GM23338 (cell line): ENCODE results near the gene ZNF26. TPM values are rescaled to one million over a fixed set of nuclear protein-coding genes. Genes with fewer than 3 reads are reported as not detected.

ENCODE experiments used
- ATAC-seq: fragments of 200-7000 bp; cut with Tn5 transposase; 3 replicates; pipeline ENCODE4 v1.9.1; 2020
- DNase-seq: peaks from one replicate; pipeline ENCODE4 v3.0.0-alpha.2; 2015; ENCODE audit warnings: low spot score
- H2AFZ ChIP-seq: fragments of 200-600 bp; sonication (generic); 2 replicates; pipeline ENCODE4 v1.8.0; 2016; ENCODE audit warnings: antibody characterized with exemption, mild to moderate bottlenecking, moderate library complexity
- H3F3A ChIP-seq: fragments of 200-600 bp; sonication (generic); replicated peaks from 2 replicates; pipeline ENCODE4 v1.8.0; 2017; ENCODE audit warnings: antibody characterized with exemption, mixed run types, low read depth
- H3K27ac ChIP-seq: fragments of 200-600 bp; sonication (generic); 2 replicates; pipeline ENCODE4 v1.6.1; 2016; ENCODE audit warnings: low read depth
- H3K27me3 ChIP-seq: fragments of 200-600 bp; sonication (generic); 2 replicates; pipeline ENCODE4 v1.8.0; 2016; ENCODE audit warnings: mild to moderate bottlenecking, mixed run types, moderate library complexity; ENCODE audit not compliant: insufficient read depth
- H3K36me3 ChIP-seq: fragments of 200-600 bp; sonication (generic); 2 replicates; pipeline ENCODE4 v1.8.0; 2016; ENCODE audit warnings: mild to moderate bottlenecking; ENCODE audit not compliant: insufficient read depth
- H3K4me1 ChIP-seq: fragments of 200-600 bp; sonication (generic); 2 replicates; pipeline ENCODE4 v1.8.0; 2016; ENCODE audit warnings: mild to moderate bottlenecking, moderate library complexity; ENCODE audit not compliant: insufficient read depth
- H3K4me2 ChIP-seq: fragments of 200-600 bp; sonication (generic); 2 replicates; pipeline ENCODE4 v1.7.1; 2017; ENCODE audit warnings: mixed run types
- H3K4me3 ChIP-seq: fragments of 200-600 bp; sonication (generic); 2 replicates; pipeline ENCODE4 v1.6.1; 2016; ENCODE audit warnings: mixed run types
- H3K79me2 ChIP-seq: fragments of 200-600 bp; sonication (generic); replicated peaks from 2 replicates; pipeline ENCODE4 v1.8.0; 2017; ENCODE audit warnings: mild to moderate bottlenecking; ENCODE audit not compliant: insufficient read depth
- H3K9me2 ChIP-seq: fragments of 200-600 bp; sonication (generic); 2 replicates; pipeline ENCODE4 v1.8.0; 2017; ENCODE audit not compliant: insufficient read depth
- H4K20me1 ChIP-seq: fragments of 200-600 bp; sonication (generic); replicated peaks from 2 replicates; pipeline ENCODE4 v1.8.0; 2017; ENCODE audit warnings: mild to moderate bottlenecking; ENCODE audit not compliant: insufficient read depth
- H3K27ac Mint-ChIP-seq: 2 replicates; pipeline ENCODE4 v1.8.0; 2020; ENCODE audit warnings: inconsistent platforms, mild to moderate bottlenecking, moderate library complexity, mixed read lengths
- H3K27me3 Mint-ChIP-seq: 3 replicates; pipeline ENCODE4 v1.8.0; 2022; ENCODE audit warnings: low read depth, mild to moderate bottlenecking, moderate library complexity, mixed read lengths, inconsistent platforms; ENCODE audit not compliant: insufficient read depth, poor library complexity
- H3K36me3 Mint-ChIP-seq: 3 replicates; pipeline ENCODE4 v1.8.0; 2021; ENCODE audit warnings: low read depth, mild to moderate bottlenecking, inconsistent platforms, moderate library complexity, mixed read lengths
- H3K4me1 Mint-ChIP-seq: 3 replicates; pipeline ENCODE4 v1.8.0; 2020; ENCODE audit warnings: mild to moderate bottlenecking, inconsistent platforms, mixed read lengths
- H3K4me3 Mint-ChIP-seq: 3 replicates; pipeline ENCODE4 v1.8.0; 2021; ENCODE audit warnings: moderate library complexity, mild to moderate bottlenecking, inconsistent platforms, mixed read lengths
- H3K9me3 Mint-ChIP-seq: 3 replicates; pipeline ENCODE4 v1.8.0; 2020; ENCODE audit warnings: moderate library complexity, mild to moderate bottlenecking, inconsistent platforms, mixed read lengths
- CREB1 ChIP-seq: fragments of 250-450 bp; sonication (Bioruptor Pico); IDR thresholded peaks from 2 replicates; pipeline ENCODE4 v1.5.0; 2020; ENCODE audit warnings: low read depth, mild to moderate bottlenecking, moderate library complexity
- EZH2 ChIP-seq: fragments of 200-600 bp; sonication (generic); IDR thresholded peaks from one replicate; pipeline ENCODE4 v1.8.0; 2017; ENCODE audit warnings: antibody characterized with exemption, mild to moderate bottlenecking, low read depth; ENCODE audit not compliant: unreplicated experiment
- EZH2phosphoT487 ChIP-seq: fragments of 200-600 bp; sonication (generic); IDR thresholded peaks from one replicate; pipeline ENCODE4 v1.8.1; 2018; ENCODE audit warnings: antibody characterized with exemption; ENCODE audit not compliant: unreplicated experiment
- JUNB ChIP-seq: IDR thresholded peaks from one replicate; pipeline ENCODE4 v1.6.1; 2016; ENCODE audit warnings: antibody characterized with exemption; ENCODE audit not compliant: unreplicated experiment
- NANOG ChIP-seq: IDR thresholded peaks from 2 replicates; pipeline ENCODE4 v1.6.1; 2016; ENCODE audit warnings: antibody characterized with exemption, borderline replicate concordance
- POLR2AphosphoS5 ChIP-seq: IDR thresholded peaks from 2 replicates; pipeline ENCODE4 v1.6.1; 2016; ENCODE audit warnings: antibody characterized with exemption, low read depth
- ZNF114 ChIP-seq: fragments of 250-450 bp; sonication (Bioruptor Pico); IDR thresholded peaks from 2 replicates; pipeline ENCODE4 v1.5.0; 2020; ENCODE audit warnings: mild to moderate bottlenecking, moderate library complexity
- polyA plus RNA-seq: library from polyadenylated mRNA; unstranded; fragments of >200 nt; fragmentation: Nextera tagmentation; extraction: Ambion mirVana; gene quantifications from 2 replicates; pipeline ENCODE4 v1.2.1, GENCODE V29; 2016
- total RNA-seq: library from RNA; depleted of rRNA; stranded (reverse); fragments of >200 nt; shearing (Covaris generic); gene quantifications from 2 replicates; pipeline ENCODE4 v1.2.3, GENCODE V29; 2014
- TF ChIP-seq, protein P1 (sequence below): IDR thresholded peaks from 2 replicates; pipeline ENCODE4 v1.6.1; 2016; ENCODE audit warnings: antibody characterized with exemption
- TF ChIP-seq, protein P2 (sequence below), 2 experiments: fragments of 200-600 bp in 1 of 2; sonication (generic) in 1 of 2; conservative IDR thresholded peaks; 2 replicates each; pipeline versions ENCODE4 v1.5.1 to v1.6.1; 2016 to 2017; ENCODE audit warnings: antibody characterized with exemption in 2 of 2, low read depth in 2 of 2, mild to moderate bottlenecking in 2 of 2, moderate library complexity in 1 of 2
- TF ChIP-seq, protein P3 (sequence below): IDR thresholded peaks from one replicate; pipeline ENCODE4 v1.6.1; 2018; ENCODE audit warnings: antibody characterized with exemption; ENCODE audit not compliant: unreplicated experiment

Gene ZNF26
- total and polyA plus RNA-seq, 2 experiments from 2014 or later: 4.8 to 18.9 TPM

DNA sequence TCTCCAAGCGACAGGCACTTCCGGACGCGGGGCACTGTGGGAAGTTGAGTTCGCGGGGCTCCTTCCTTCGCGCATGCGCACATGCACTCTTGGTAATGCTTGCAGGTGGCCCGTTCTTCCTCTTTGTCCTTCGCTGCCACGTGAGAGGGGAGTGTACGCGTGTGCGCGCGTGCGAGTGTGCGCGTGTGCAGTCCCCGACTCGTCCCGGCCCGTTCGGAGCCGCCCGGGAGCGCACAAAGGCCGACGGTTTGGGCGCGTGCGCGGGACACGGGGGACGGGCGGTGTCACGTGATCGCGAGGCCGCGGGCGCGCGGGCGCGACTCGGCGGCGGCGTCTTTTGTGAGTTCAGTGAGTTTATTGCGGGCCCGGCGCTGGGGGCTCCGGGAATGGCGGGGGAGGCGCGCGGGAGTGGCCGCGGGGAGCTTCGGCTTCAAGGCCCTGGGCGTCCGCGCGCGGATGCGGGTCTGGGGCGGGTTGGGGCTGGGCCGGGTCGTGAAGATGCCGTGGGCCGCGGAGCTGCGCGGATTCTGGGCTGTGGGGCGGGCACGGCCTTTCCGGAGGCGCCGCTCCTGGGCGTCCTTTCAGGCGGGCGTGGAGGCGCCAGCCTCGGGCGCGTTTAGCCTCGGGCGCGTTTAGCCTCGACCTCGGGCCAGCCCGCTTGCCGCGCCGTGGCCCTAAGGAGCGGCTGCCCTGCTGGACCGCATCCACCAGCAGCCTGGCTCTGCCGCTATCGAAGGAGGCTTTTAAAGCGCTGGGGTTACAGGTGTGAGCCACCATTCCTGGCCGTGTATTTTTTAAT is 51.2 kb downstream of the ZNF26 start, which contains the start of gene ZNF84:
Gene ZNF84 (plus strand): TSS at position 303 of the 799 bp plus-strand sequence. CDS start 3,959 bp downstream, outside the sequence.
- H3K27ac Mint-ChIP-seq: peak within 1 kb of the TSS; percentile 99
- Histone ChIP-seq H3K4me3 (peak within 1 kb of the TSS; percentile 68), H3K4me1 (peaks cover 4% of the 10 kb centered on the region; the same call in 1 of the 2 replicates), H3K4me2 (peak within 1 kb of the TSS; percentile 79), H3K27me3 (no peaks in the 10 kb centered on the region), H3K36me3 (peaks cover 10% of the 10 kb centered on the region), H3K79me2 (peaks cover 47% of the 10 kb centered on the region), H3K9me2 (0 out of 2 replicates have a peak, but pooled peaks cover 4% of the 10 kb centered on the region), H3K27ac (peak within 1 kb of the TSS; percentile 90), H4K20me1 (no peaks in the 10 kb centered on the region), H2AFZ (peak within 1 kb of the TSS; percentile 96), H3F3A (no peaks in the 10 kb centered on the region)
- peaks cover 51% of the 10 kb centered on the region for H3K36me3 Mint-ChIP-seq
- TF ChIP-seq ZNF114 (CRISPR knock-in tag): no peak
- peak; percentile 44; the same call in 1 of the 2 replicates for TF ChIP-seq CREB1 (CRISPR knock-in tag)
- peak; percentile 73 for TF ChIP-seq POLR2AphosphoS5
- TF ChIP-seq, protein P1, sequence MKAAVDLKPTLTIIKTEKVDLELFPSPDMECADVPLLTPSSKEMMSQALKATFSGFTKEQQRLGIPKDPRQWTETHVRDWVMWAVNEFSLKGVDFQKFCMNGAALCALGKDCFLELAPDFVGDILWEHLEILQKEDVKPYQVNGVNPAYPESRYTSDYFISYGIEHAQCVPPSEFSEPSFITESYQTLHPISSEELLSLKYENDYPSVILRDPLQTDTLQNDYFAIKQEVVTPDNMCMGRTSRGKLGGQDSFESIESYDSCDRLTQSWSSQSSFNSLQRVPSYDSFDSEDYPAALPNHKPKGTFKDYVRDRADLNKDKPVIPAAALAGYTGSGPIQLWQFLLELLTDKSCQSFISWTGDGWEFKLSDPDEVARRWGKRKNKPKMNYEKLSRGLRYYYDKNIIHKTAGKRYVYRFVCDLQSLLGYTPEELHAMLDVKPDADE: peak; percentile 82
- DNase-seq: peak; percentile 97
- peak; percentile 92 for ATAC-seq
- peak within 1 kb of the TSS; percentile 94 for H3K4me3 Mint-ChIP-seq
- peaks cover 3% of the 10 kb centered on the region; the same call in 1 of the 3 replicates for H3K4me1 Mint-ChIP-seq
- peaks cover 6% of the 10 kb centered on the region for H3K27me3 Mint-ChIP-seq
- H3K9me3 Mint-ChIP-seq: peaks cover 81% of the 10 kb centered on the region

DNA sequence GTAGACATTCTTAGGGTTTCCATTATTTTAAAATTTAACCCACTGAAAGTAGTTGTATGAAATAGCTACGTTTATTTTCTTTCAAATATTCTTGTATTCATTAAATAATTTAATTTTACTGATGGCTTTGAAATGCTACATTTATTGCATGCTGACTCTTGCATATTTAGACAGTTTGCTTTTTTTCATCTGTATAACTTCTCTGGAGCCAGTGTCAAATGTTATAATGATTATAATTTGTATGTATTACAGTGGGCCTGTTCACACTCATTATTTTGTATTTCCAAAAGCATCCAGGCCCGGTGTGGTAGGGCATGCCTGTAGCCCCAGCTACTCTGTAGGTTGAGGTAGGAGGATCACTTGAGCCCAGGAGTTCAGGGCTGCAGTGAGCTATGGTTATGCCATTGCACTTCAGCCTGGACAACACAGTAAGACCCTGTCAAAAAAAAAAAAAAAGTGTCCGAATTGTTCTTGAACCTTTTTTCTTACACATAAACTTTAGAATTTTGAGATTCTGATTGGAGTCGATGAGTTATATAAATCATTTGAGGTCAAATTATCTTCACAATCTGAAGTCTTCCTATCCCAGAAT is 52.0 kb downstream of the ZNF26 start:
- Mint-ChIP-seq H3K27me3 (peaks cover 6% of the 10 kb centered on the region), H3K9me3 (peaks cover 84% of the 10 kb centered on the region), H3K4me1 (peaks cover 3% of the 10 kb centered on the region; the same call in 1 of the 3 replicates), H3K4me3 (peak overlapping the region; percentile 94), H3K36me3 (peaks cover 59% of the 10 kb centered on the region), H3K27ac (peak overlapping the region; percentile 88)
- Histone ChIP-seq H3K79me2 (peaks cover 54% of the 10 kb centered on the region), H3K4me2 (peak overlapping the region; percentile 79), H3K9me2 (0 out of 2 replicates have a peak, but pooled peaks cover 4% of the 10 kb centered on the region), H2AFZ (peak overlapping the region; percentile 8; the same call in 1 of the 2 replicates), H4K20me1 (no peaks in the 10 kb centered on the region), H3K27ac (0 out of 2 replicates have a peak overlapping the region, but pooled peaks have one; percentile 90), H3F3A (no peaks in the 10 kb centered on the region), H3K27me3 (no peaks in the 10 kb centered on the region), H3K4me3 (peak overlapping the region; percentile 68), H3K36me3 (peaks cover 18% of the 10 kb centered on the region), H3K4me1 (peaks cover 4% of the 10 kb centered on the region; the same call in 1 of the 2 replicates)
- no peak for ATAC-seq
- no peak for DNase-seq
- TF ChIP-seq POLR2AphosphoS5 (no peak), ZNF114 (CRISPR knock-in tag) (no peak), NANOG (no peak), JUNB (no peak), EZH2phosphoT487 (no peak), EZH2 (no peak)
- TF ChIP-seq, protein P1: no peak
- TF ChIP-seq, protein P2, sequence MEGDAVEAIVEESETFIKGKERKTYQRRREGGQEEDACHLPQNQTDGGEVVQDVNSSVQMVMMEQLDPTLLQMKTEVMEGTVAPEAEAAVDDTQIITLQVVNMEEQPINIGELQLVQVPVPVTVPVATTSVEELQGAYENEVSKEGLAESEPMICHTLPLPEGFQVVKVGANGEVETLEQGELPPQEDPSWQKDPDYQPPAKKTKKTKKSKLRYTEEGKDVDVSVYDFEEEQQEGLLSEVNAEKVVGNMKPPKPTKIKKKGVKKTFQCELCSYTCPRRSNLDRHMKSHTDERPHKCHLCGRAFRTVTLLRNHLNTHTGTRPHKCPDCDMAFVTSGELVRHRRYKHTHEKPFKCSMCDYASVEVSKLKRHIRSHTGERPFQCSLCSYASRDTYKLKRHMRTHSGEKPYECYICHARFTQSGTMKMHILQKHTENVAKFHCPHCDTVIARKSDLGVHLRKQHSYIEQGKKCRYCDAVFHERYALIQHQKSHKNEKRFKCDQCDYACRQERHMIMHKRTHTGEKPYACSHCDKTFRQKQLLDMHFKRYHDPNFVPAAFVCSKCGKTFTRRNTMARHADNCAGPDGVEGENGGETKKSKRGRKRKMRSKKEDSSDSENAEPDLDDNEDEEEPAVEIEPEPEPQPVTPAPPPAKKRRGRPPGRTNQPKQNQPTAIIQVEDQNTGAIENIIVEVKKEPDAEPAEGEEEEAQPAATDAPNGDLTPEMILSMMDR (conservative IDR thresholded peaks at IDR 0.05; ENCODE audit: low read depth in 2 of 2): no peak
- TF ChIP-seq, protein P3, sequence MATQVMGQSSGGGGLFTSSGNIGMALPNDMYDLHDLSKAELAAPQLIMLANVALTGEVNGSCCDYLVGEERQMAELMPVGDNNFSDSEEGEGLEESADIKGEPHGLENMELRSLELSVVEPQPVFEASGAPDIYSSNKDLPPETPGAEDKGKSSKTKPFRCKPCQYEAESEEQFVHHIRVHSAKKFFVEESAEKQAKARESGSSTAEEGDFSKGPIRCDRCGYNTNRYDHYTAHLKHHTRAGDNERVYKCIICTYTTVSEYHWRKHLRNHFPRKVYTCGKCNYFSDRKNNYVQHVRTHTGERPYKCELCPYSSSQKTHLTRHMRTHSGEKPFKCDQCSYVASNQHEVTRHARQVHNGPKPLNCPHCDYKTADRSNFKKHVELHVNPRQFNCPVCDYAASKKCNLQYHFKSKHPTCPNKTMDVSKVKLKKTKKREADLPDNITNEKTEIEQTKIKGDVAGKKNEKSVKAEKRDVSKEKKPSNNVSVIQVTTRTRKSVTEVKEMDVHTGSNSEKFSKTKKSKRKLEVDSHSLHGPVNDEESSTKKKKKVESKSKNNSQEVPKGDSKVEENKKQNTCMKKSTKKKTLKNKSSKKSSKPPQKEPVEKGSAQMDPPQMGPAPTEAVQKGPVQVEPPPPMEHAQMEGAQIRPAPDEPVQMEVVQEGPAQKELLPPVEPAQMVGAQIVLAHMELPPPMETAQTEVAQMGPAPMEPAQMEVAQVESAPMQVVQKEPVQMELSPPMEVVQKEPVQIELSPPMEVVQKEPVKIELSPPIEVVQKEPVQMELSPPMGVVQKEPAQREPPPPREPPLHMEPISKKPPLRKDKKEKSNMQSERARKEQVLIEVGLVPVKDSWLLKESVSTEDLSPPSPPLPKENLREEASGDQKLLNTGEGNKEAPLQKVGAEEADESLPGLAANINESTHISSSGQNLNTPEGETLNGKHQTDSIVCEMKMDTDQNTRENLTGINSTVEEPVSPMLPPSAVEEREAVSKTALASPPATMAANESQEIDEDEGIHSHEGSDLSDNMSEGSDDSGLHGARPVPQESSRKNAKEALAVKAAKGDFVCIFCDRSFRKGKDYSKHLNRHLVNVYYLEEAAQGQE: no peak
